Dedifferentiated amniotic fluid mesenchymal stem cell (primary cell): Measurements from ENCODE around the gene TBC1D23.
A peak's percentile ranks its signal among the peaks of the same experiment; 100 is the strongest.
"Not testable (repeated sequence)": the region's sequence is repeated elsewhere in the genome, so short reads cannot be mapped to it uniquely, and the experiment has no call there.

Source experiments
- DNase-seq: peaks from one replicate; pipeline ENCODE4 v3.0.0-alpha.2; 2016; ENCODE audit errors: extremely low spot score

TBC1D23 gene

DNA sequence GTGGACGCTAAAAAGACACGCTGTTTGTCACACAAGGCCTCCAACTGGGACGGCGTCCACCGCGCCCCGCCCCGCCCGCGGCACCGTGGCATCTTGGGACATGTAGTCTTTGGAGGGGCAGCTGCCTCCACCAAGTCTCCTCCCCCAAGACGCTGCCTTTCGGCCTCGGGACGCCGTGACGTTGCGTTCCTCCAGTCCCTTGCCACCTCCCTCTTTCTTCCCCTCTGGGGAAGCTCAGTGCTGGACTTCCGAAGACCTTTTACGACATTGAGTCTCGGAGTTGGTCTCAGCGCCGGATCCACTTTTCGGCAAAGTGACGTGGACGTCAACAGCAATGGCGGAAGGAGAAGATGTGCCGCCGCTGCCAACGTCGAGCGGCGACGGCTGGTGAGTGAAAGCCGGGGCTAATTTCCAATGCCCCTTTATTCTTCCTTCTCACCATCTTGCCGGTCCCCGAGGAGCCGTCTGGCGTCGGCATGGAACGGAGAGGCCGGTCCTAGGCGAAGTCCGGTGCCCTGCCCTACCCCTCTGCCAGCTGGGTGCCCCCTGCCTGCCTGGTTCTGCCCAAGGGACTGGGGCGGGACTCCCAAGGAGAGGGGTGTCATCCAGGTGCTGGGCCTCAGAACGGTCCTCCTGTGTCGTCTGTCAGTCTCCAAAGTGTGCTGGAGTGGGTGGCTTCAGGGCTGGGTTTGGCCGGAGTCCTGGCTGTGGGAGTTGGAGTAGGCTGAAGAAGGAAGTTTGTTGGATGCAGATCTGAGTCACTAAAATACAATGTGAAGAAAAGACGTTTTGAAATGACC, at the start of gene TBC1D23:
Gene TBC1D23, plus strand, starts transcription at position 308 of the 800 bp plus-strand sequence. Its CDS starts 27 bp downstream, at position 335.
- peak; percentile 100 for DNase-seq

DNA sequence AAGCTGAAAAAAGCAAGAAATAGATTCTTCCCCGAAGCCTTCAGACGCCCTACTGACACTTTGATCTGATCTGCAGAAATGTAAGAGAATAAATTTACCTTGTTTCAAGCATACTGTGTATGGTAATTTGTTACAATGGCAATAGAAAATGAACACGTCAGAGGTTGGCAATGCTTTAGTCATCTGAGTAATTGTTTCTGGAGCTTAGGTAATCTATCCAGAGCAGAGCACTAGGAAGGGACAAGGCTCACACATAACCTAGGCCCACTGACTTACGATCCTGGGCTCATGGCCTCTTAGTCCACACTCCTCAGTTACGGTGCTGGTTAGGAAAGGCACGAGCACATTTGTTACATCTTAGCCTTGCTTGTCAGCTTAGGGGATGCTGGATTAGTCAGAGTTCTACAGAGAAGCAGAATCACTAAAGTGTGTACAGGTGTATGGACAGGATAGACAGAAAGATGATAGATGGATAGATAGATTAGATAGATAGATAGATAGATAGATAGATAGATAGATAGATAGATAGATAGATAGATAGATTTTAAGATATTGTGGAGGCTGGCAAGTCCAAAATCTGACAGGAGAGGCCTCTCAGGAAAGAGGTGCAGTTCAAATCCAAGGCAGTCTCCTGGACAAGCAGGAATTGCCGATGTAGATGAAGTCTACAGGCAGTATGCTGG, 46.8 kb upstream of the TBC1D23 start:
- DNase-seq: no peak

DNA sequence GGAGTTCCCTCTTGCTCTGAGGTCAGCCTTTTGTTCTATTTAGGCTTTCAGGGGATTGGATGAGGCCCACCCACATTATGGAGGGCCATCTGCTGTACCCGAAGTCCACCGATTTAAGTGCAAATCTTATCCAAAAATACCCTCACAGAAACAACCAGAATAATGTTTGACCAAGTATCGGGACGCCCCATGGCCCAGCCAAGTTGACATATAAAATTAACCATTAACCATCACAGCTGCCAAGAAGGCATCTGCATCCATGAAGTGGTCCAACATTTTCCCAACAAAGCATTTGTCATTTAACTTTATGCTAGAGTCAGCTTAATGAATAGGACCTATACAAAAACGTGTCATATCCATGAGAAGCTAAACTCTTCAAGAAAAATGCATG, 46.2 kb upstream of the TBC1D23 start:
- no peak for DNase-seq

DNA sequence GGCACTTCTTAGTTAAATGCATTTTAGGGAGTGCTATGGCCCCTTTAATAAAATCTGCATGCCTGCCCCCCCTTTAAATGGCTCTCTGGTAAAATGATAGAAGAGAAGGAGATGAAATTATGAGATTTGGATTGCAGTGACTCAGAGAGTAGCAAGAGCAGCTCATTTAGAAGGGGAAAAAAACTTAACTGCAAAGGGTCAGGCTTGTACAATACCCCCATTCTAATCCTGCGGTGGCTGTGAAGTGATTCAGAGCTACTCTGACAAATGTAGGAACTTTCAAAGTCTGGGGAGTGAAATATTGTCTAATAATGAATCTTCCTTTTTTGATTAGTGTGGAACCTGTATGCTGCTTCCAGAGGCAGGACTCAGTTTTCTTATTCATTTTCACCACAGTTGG, 44.1 kb upstream of the TBC1D23 start:
- no peak for DNase-seq

DNA sequence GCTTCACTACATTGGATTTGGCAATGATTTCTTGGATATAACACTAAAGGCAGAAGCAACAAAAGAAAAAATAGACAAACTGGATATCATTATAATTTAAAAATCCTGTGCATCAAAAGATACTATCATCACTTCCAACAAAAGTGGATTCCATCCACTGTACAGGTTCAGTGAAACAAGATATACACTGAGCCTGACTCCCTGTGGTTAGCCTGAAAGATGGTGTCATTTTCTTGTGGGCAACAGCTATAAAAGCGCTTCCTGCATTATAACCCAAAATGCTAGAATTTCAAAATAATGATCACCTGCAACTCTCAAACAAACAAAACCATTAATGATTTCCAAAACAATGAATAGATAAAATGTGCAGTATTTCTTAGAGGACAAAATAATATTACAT, 39.6 kb upstream of the TBC1D23 start:
- DNase-seq: no peak

DNA sequence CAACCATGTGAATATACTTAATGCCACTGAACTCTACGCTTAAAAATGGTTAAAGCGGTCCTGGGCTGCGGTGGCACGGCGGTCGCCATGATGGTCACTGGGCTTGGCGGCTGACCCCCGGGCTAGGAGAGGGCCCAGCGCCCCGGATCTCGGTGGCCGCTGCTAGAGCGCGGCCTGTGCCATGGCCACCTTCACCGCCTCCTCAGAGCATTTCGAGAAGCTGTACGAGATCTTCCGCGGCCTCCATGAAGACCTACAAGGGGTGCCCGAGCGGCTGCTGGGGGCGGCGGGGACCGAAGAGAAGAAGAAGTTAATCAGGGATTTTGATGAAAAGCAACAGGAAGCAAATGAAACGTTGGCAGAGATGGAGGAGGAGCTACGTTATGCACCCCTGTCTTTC, 35.6 kb upstream of the TBC1D23 start:
- DNase-seq: no peak

DNA sequence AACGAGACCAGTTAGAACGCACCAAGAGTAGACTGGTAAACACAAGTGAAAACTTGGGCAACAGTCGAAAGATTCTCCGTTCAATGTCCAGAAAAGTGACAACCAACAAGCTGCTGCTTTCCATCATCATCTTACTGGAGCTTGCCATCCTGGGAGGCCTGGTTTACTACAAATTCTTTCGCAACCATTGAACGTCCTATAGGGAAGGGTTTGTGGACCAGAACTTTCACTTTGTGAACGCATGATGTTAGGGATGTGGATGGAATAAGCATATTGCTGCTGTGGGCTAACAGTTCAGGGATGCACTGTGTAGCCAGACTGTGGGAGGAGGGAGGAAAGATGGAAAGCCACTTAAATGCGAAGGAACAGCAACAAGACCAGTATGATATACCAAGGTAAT, 34.9 kb upstream of the TBC1D23 start:
- DNase-seq: no peak

DNA sequence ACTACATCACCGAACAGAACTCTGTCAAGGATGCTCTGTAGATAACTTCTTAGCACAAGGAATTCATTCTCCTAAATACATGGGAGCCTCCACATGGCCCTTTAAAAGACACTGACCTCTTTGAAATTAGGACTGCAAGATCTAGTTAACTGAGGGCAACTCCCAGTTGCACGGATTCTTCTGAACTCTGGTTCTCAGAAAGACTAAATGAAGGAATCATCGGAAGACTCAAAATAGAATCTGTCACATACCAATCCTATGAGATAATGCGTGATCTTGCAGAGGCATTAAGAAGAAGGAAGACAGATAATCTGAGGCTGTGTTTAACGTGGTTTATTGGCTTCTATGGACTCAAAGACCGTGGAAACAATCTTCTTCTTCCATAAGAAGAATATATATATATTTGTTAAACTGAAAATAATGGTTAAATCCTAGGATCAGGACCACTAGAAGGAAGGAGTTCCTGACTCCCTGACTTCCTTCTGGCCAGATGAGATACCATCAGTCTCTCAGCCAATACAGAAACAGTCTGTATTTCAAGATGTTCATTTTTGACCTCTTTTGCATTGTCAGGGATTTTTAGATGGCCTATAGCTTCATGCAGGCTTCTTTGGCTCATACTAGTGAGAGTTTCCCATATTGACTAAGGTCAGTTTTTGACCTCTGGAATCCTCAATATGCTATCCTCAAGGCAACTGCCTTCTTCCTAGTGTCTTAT, 33.9 kb upstream of the TBC1D23 start:
- DNase-seq: peak; percentile 25

DNA sequence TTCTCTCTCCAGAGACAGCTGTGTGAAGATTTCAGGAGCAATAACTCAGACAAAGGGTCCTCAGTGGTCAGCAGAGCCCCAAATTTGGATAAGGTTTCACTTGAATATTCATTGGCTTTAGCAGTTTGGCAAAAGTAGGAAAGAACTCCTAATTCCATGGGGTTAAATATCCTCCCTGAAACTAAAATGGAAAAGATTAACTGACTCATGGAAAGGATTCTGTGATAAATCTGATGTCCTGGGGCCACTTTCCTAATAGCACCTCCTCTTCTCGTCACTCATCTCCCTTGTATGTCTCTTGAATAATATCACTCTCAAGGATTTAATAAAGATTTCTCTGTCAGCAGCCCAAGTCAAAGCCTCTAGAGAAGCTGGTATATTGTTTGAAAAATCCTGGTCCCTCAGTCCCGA, 33.3 kb upstream of the TBC1D23 start:
- no peak for DNase-seq

DNA sequence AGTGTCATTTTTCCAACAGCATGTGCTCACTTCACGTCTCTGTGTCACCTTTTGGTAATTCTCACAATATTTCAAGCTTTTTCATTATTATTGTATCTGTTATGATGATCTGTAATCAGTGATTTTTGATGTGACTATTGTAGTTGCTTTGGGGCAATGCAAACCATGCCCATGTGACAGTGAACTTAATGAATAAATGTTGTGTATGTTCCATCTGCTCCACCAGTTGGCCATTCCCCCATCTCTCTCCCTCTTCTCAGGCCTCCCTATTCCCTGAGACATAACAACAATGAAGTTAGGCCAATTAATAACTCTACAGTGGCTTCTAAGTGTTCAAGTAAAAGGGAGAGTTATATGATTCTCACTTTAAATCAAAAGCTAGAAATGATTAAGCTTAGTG, 32.5 kb upstream of the TBC1D23 start:
- no peak for DNase-seq

DNA sequence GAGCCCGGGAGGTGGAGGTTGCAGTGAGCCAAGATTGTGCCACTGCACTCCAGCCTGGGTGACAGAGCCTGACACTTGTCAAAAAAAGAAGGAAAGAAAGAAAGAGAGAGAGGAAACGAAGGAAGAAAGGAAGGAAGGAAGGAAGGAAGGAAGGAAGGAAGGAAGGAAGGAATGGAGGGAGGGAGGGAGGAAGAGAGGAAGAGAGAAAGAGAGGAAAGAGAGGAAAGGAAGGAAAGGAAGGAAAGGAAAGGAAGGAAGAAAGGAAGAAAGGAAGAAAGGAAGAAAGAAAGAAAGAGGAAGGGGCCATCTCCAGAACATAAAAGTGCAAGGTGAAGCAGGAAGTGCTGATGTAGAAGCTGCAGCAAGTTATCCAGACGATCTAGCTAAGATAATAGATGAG, 31.6 kb upstream of the TBC1D23 start:
- DNase-seq: not testable (repeated sequence)

DNA sequence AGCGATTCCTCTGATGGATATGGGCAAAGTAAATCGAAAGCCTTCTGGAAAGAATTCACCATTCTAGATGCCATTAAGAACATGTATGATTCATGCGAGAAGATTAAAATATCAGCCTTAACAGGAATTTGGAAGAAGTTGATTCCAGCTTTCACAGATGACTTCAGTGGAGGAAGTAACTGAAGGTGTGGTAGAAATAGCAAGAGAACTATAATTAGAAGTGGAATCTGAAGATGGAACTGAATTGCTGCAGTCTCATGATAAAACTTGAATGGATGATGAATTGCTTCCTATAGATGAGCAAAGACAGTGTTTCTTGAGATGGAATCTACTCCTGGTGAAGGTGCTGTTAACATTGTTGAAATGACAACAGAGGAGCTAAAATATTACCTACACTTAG, 30.1 kb upstream of the TBC1D23 start:
- DNase-seq: no peak

DNA sequence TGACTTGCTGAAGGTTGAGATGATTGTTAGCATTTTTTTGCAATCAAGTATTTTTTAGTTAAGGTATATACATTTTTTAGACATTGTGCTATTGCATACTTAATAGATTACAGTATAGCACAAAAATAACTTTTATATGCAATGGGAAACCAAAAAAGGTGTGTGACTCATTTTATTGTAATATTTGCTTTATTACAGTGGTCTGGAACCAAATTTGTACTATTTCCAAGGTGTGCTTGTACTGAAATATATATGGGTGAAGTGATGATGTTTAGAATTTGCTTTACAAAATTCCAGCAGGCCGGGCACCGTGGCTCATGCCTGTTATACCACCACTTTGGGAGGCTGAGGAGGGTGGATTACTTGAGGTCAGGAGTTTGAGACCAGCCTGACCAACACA, 29.1 kb upstream of the TBC1D23 start:
- DNase-seq: no peak

DNA sequence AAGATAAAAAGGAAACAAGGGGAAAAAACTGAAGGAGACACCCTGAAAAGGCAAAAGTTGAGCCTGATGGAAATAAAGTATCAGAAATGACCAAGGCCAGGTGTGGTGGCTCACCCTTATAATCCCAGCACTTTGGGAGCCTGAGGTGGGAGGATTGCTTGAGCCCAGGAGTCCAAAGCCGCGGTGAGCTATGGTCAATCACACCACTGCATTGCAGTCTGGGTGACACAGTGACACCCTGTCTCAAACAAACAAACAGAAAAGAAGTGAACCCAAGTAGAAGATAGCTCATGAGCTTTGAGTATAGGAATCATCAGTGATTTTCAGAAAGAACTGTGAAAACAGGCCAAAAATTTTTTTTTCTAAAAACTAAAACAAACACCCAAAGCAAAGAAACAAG, 26.4 kb upstream of the TBC1D23 start:
- no peak for DNase-seq

DNA sequence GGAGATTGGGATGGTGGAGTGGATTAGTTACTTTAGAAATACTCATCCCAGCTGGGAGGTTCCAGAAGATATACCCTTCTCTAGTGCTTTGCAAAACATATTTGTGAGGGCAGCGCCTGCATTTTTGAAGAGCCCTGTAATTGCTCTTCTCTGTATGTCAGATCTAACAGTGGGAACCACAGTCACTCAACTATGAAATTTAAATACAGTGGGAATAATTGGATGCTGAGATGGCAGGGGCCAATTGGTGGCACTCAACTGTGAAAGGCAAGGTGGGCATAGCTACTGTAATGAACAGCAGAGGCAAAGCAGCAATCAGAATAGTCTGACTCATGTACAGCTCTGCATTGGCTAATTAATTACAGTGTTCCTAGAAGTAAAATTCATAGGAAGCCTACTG, 22.2 kb upstream of the TBC1D23 start:
- DNase-seq: no peak

DNA sequence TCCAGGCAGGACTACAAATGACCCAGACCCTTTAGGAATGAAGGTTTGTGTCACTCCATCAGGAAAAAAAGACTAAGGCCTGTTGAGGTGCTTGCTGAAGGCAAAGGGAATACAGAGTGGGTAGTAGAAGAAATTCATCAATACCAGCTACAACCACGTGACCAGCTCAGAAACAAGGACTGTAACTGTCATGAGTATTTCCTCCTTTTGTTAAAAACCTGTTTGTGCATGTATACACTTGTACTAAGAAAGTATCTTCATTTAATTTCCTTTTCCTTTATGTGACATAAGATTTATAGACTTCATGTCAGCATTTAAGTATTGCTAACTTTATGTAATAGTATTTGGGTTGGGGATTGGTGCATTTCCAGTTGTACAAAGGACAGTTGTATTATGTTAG, 18.3 kb upstream of the TBC1D23 start:
- not testable (repeated sequence) for DNase-seq

DNA sequence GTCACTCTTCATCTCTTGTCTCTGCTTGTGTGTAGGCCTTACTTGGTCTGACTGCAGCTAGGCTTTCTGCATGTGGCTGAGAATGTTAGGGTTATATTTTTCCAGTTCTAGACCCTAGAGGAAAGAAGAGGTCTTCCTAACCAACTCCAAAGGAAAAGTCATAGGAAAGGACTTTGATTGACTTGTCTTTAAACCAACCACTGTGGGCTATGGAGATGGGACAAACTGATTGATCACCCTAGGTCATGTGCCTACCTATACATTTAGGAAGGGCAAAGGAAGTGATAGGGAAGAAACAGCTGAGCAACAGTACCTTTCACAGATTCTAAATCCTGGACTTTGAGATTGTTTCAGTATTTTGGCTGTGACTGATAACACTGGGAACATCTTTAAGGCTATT, 16.5 kb upstream of the TBC1D23 start:
- no peak for DNase-seq

DNA sequence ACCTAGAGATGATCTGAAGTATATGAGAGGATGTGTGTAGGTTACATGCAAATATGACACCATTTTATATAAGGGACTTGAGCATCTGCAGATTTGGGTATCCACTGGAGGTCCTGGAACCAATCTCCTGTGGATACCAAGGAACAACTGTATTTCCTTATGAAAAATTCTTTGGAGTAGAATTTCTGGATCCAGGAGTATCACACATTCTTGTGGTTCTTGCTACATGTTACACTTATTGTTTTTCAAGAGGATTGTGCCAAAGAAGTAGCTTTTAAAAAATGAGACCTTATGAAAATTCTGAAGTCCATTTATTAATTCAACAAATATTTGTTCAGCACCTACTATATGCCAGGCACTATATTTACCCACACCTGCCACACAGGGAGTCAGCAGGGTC, 15.7 kb upstream of the TBC1D23 start:
- DNase-seq: no peak

DNA sequence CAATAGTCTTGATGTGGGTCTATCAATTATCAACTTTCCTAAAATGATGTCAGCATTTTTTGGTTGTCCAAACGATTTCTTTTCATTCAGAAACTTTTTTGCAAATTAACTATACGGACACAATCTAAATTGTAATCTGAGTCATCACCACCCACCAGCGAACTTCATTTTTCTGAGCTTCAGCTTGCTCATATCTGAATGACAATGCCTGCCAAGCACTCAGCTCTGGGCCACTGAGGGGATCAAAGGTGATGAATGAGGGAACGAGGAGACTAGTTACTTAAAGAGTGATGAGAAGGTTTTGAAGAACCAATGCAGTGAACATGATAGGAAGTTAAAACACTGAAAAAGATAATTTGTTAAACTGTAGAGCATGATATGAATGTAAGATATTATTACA, 14.9 kb upstream of the TBC1D23 start:
- DNase-seq: no peak

DNA sequence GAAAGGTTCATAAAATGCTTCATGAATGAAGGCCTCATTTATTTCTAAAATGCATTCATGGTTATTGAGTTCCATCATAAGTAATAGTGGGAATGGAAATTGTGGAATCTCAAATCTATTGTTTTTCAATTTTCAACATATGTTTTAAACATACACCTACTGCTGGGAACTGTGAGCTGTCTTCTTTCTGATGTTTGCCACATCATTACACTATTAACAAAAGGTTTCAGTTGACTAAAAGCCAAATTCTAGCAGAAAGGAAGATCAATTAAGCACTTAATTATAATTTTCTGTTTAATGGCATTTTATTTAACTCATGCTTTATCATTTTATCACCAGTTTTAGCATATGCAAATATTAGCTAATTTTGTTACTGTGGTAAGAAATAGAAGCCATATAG, 13.8 kb upstream of the TBC1D23 start:
- DNase-seq: no peak

DNA sequence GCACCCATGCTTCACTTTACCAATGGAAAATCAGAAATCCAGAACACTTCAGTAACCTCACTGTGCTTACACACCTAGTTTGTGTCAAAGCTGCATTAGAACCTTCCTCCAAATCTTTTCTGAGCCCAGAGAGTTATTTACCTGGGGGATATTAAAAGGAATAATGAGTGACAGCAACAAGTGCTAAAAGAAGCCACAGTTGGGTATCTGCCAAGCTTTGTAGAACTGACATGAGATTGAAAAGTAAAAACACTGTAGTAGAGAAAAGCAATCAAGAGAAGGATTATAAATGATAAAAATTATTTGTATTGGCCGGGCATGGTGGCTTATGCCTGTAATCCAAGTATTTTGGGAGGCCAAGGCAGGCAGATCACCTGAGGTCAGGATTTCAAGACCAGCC, 8.8 kb upstream of the TBC1D23 start:
- no peak for DNase-seq

DNA sequence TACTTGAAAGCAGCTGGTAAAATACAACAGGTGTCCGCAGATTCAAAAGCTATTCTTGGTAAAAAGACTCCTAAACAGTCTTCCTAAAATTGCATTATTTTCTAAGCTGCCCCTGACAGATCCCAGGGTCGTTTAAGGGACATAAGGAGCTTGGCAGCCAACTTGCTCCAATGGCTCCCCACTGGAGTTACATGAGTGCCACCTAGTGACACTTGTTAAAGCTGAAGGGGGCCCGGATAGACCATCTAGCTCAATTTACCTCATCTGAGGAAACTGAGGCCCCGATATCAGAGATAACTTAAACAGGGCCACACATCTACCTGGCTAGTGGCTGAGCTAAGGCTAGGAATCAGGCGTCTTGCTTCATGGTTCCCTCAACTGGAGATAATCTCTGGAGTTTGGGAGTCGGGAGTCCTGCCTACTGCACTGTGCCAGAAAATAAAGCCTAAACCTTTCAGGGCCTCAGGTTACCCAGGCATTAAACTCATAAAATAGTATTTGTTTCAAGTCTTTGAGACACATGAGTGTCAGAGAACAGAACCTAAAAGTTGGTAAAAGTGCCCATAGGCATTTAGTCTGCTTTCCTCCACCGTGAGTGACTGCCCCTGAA, 6.5 kb upstream of the TBC1D23 start:
- peak; percentile 71 for DNase-seq
